ENCODE measurements around the gene HLA-A. TPM values are rescaled to one million over a fixed set of nuclear protein-coding genes. Genes with fewer than 3 reads are reported as not detected.

Gene HLA-A
- polyA plus RNA-seq, 1 donor (not counting 4 experiments of a cell fraction or from before 2014, with no cell fraction given): 401 TPM

GRCh38 chr6:29965563-29965872 is 23.2 kb downstream of the HLA-A start:
- no peaks in the 10 kb centered on the region for H4K20me1 ChIP-seq (ENCODE audit: control insufficient read depth, extremely low read depth, insufficient read depth, low read length)
- peak overlapping the region; percentile 73 for H3K9ac ChIP-seq (ENCODE audit: control insufficient read depth, extremely low read depth, insufficient read depth, low read length)
- H3K9me1 ChIP-seq (ENCODE audit: control insufficient read depth, extremely low read depth, insufficient read depth, low read length): no peaks in the 10 kb centered on the region
- H3K4me1 ChIP-seq (ENCODE audit: control insufficient read depth, extremely low read depth, insufficient read depth, low read length): peaks cover 43% of the 10 kb centered on the region
- peak overlapping the region; percentile 80 for H3K27ac ChIP-seq (ENCODE audit: control insufficient read depth, insufficient read depth, low read length)
- no peaks in the 10 kb centered on the region for H3K79me2 ChIP-seq (ENCODE audit: control insufficient read depth, insufficient read depth, low read length)
- no peak overlapping the region for H2AFZ ChIP-seq (ENCODE audit: control insufficient read depth, low read length)
- no peak for FAIRE-seq
- DNase-seq (ENCODE audit: low read depth, low spot score): no peak
- no peaks in the 10 kb centered on the region for H3K27me3 ChIP-seq (ENCODE audit: control insufficient read depth, extremely low read depth, insufficient read depth, low read length)
- H3K4me2 ChIP-seq (ENCODE audit: control insufficient read depth, extremely low read depth, insufficient read depth, low read depth, low read length): peak overlapping the region; percentile 96
- peak overlapping the region; percentile 49 to 69 (median 64) for H3K4me3 ChIP-seq (ENCODE audit: control insufficient read depth in 2 of 3, extremely low read depth in 1 of 3, insufficient read depth in 2 of 3, low read depth in 1 of 3, low read length in 3 of 3)
- no peaks in the 10 kb centered on the region for H3K9me3 ChIP-seq (ENCODE audit: control insufficient read depth, low read depth, low read length)
- dilution Hi-C loops (cut with MboI; ENCODE audit: extremely low pct_ligation_motif_present, low sequenced_read_pairs): no loop called here
- H3K36me3 ChIP-seq (ENCODE audit: control insufficient read depth in 2 of 2, extremely low read depth in 1 of 2, insufficient read depth in 2 of 2, low read length in 2 of 2): no peaks in the 10 kb centered on the region
- no peak for TF ChIP-seq EZH2 (IDR thresholded peaks at IDR 0.05; ENCODE audit: low read length)
- no peak for TF ChIP-seq CTCF (optimal IDR thresholded peaks at IDR 0.05 in 1 of 3, IDR thresholded peaks at IDR 0.05 in 1 of 3, conservative IDR thresholded peaks at IDR 0.05 in 1 of 3; ENCODE audit: extremely low read depth in 1 of 3, insufficient read depth in 2 of 3, low read length in 3 of 3)

GRCh38 chr6:29965873-29966601 is 23.7 kb downstream of the HLA-A start:
- H3K4me3 ChIP-seq (ENCODE audit: control insufficient read depth in 2 of 3, extremely low read depth in 1 of 3, insufficient read depth in 2 of 3, low read depth in 1 of 3, low read length in 3 of 3): peak overlapping the region; percentile 49 to 69 (median 64)
- H3K79me2 ChIP-seq (ENCODE audit: control insufficient read depth, insufficient read depth, low read length): no peaks in the 10 kb centered on the region
- no peaks in the 10 kb centered on the region for H3K27me3 ChIP-seq (ENCODE audit: control insufficient read depth, extremely low read depth, insufficient read depth, low read length)
- H3K9me3 ChIP-seq (ENCODE audit: control insufficient read depth, low read depth, low read length): no peaks in the 10 kb centered on the region
- dilution Hi-C loops (cut with MboI; ENCODE audit: extremely low pct_ligation_motif_present, low sequenced_read_pairs): no loop called here
- FAIRE-seq (peak; percentile 69), DNase-seq (ENCODE audit: low read depth, low spot score) (no peak)
- peak overlapping the region; percentile 62 for H2AFZ ChIP-seq (ENCODE audit: control insufficient read depth, low read length)
- no peaks in the 10 kb centered on the region for H3K9me1 ChIP-seq (ENCODE audit: control insufficient read depth, extremely low read depth, insufficient read depth, low read length)
- no peaks in the 10 kb centered on the region for H4K20me1 ChIP-seq (ENCODE audit: control insufficient read depth, extremely low read depth, insufficient read depth, low read length)
- H3K36me3 ChIP-seq (ENCODE audit: control insufficient read depth in 2 of 2, extremely low read depth in 1 of 2, insufficient read depth in 2 of 2, low read length in 2 of 2): no peaks in the 10 kb centered on the region
- TF ChIP-seq CTCF (optimal IDR thresholded peaks at IDR 0.05 in 1 of 3, IDR thresholded peaks at IDR 0.05 in 1 of 3, conservative IDR thresholded peaks at IDR 0.05 in 1 of 3; ENCODE audit: extremely low read depth in 1 of 3, insufficient read depth in 2 of 3, low read length in 3 of 3) (no peak), EZH2 (IDR thresholded peaks at IDR 0.05; ENCODE audit: low read length) (no peak)
- peaks cover 43% of the 10 kb centered on the region for H3K4me1 ChIP-seq (ENCODE audit: control insufficient read depth, extremely low read depth, insufficient read depth, low read length)
- peak overlapping the region; percentile 96 for H3K4me2 ChIP-seq (ENCODE audit: control insufficient read depth, extremely low read depth, insufficient read depth, low read depth, low read length)
- peak overlapping the region; percentile 80 for H3K27ac ChIP-seq (ENCODE audit: control insufficient read depth, insufficient read depth, low read length)
- H3K9ac ChIP-seq (ENCODE audit: control insufficient read depth, extremely low read depth, insufficient read depth, low read length): peak overlapping the region; percentile 73

All from keratinocyte (primary cell).